ENCODE measurements around the gene CCDC12. TPM values are rescaled to one million over a fixed set of nuclear protein-coding genes. Genes with fewer than 3 reads are reported as not detected.

Gene CCDC12
- total and polyA plus RNA-seq, 4 donors, result 34.2 to 129 (median 70.0) TPM

GRCh38 chr3:46890132-46890531 lies 86.4 kb downstream of the CCDC12 start:
- 85 to 98% methylated on average over 1 of the region's 1 CpG for WGBS, 2 donors
- no peak overlapping the region for H3K9ac ChIP-seq (ENCODE audit: insufficient read depth in 1 of 2, low read length in 2 of 2)
- no peaks in the 10 kb centered on the region for H3K9me3 ChIP-seq (ENCODE audit: control insufficient read depth in 4 of 4, insufficient read depth in 3 of 4, low read length in 3 of 4)
- H3K27ac ChIP-seq (ENCODE audit: low read depth in 1 of 2, low read length in 1 of 2), result no peak overlapping the region
- peaks cover 0 to 71% (median 20%) of the 10 kb centered on the region in 5 donors for H3K4me1 ChIP-seq (ENCODE audit: control insufficient read depth in 5 of 5, insufficient read depth in 5 of 5, low read length in 5 of 5)
- H3K4me3 ChIP-seq, result no peak overlapping the region
- H3K27me3 ChIP-seq (ENCODE audit: control insufficient read depth in 3 of 3, insufficient read depth in 3 of 3, low read length in 2 of 3), result peaks cover 0 to 3% (median 0%) of the 10 kb centered on the region in 3 donors
- ATAC-seq (ENCODE audit: insufficient read depth, low FRiP score), result no peak
- DNase-seq, result peak in 1 of 3 donors; percentile 38
- peaks cover 0 to under 1% (median 0%) of the 10 kb centered on the region in 4 donors for H3K36me3 ChIP-seq (ENCODE audit: control insufficient read depth in 4 of 4, insufficient read depth in 4 of 4, low read length in 4 of 4)
- TF ChIP-seq CTCF (IDR thresholded peaks at IDR 0.05; ENCODE audit: control extremely low read depth, extremely low read depth), result no peak

- Histone ChIP-seq H3K4me1 (ENCODE audit: control insufficient read depth in 5 of 5, insufficient read depth in 5 of 5, low read length in 5 of 5) (peaks cover 0 to 77% (median 20%) of the 10 kb centered on the region in 5 donors), H3K27me3 (ENCODE audit: control insufficient read depth in 3 of 3, insufficient read depth in 3 of 3, low read length in 2 of 3) (peaks cover 0 to 6% (median 0%) of the 10 kb centered on the region in 3 donors), H3K9ac (ENCODE audit: insufficient read depth in 1 of 2, low read length in 2 of 2) (no peak overlapping the region), H3K36me3 (ENCODE audit: control insufficient read depth in 4 of 4, insufficient read depth in 4 of 4, low read length in 4 of 4) (peaks cover 0 to 6% (median 0%) of the 10 kb centered on the region in 4 donors), H3K9me3 (ENCODE audit: control insufficient read depth in 4 of 4, insufficient read depth in 3 of 4, low read length in 3 of 4) (no peaks in the 10 kb centered on the region), H3K27ac (ENCODE audit: low read depth in 1 of 2, low read length in 1 of 2) (no peak overlapping the region), H3K4me3 (no peak overlapping the region)
- ATAC-seq (ENCODE audit: insufficient read depth, low FRiP score), result no peak
- 52 to 58% methylated on average over 6 of the region's 6 CpGs for WGBS, 2 donors
- TF ChIP-seq CTCF (IDR thresholded peaks at IDR 0.05; ENCODE audit: control extremely low read depth, extremely low read depth), result no peak
- DNase-seq, result peak; percentile 91 to 97 (median 95)
These were observed 87.0 kb downstream of the CCDC12 start for GRCh38 chr3:46889381-46890110.

- 73 to 87% methylated on average over 13 of the region's 13 CpGs for WGBS, 2 donors
- Histone ChIP-seq H3K27me3 (ENCODE audit: control insufficient read depth in 3 of 3, insufficient read depth in 3 of 3, low read length in 2 of 3) (peaks cover 0 to 14% (median 0%) of the 10 kb centered on the region in 3 donors), H3K27ac (ENCODE audit: low read depth in 1 of 2, low read length in 1 of 2) (peak overlapping the region in 1 of 2 donors; percentile 8), H3K4me3 (no peak overlapping the region), H3K36me3 (ENCODE audit: control insufficient read depth in 4 of 4, insufficient read depth in 4 of 4, low read length in 4 of 4) (peaks cover 0 to 7% (median 0%) of the 10 kb centered on the region in 4 donors), H3K4me1 (ENCODE audit: control insufficient read depth in 5 of 5, insufficient read depth in 5 of 5, low read length in 5 of 5) (peaks cover 0 to 85% (median 20%) of the 10 kb centered on the region in 5 donors), H3K9me3 (ENCODE audit: control insufficient read depth in 4 of 4, insufficient read depth in 3 of 4, low read length in 3 of 4) (no peaks in the 10 kb centered on the region), H3K9ac (ENCODE audit: insufficient read depth in 1 of 2, low read length in 2 of 2) (no peak overlapping the region)
- no peak for TF ChIP-seq CTCF (IDR thresholded peaks at IDR 0.05; ENCODE audit: control extremely low read depth, extremely low read depth)
- ATAC-seq (ENCODE audit: insufficient read depth, low FRiP score) (no peak), DNase-seq (peak; percentile 51 to 59 (median 57))
These were observed 87.8 kb downstream of the CCDC12 start for GRCh38 chr3:46888705-46889104.
